Measurements from ENCODE around the gene MCF2L2. TPM values are rescaled to one million over a fixed set of nuclear protein-coding genes. Genes with fewer than 3 reads are reported as not detected.

MCF2L2 gene
- total and polyA plus RNA-seq, 7 donors = 0.99 to 5.0 (median 4.0) TPM; not detected in 1

GRCh38 chr3:183144363-183144762 lies 284.1 kb downstream of the MCF2L2 start:
- no peaks in the 10 kb centered on the region for H3K27me3 ChIP-seq
- no peaks in the 10 kb centered on the region for H3K4me1 ChIP-seq
- WGBS, 2 donors = 86 to 92% methylated on average over 1 of the region's 1 CpG
- TF ChIP-seq POLR2AphosphoS5 (IDR thresholded peaks at IDR 0.05) (no peak), POLR2A (IDR thresholded peaks at IDR 0.05) (no peak), EP300 (IDR thresholded peaks at IDR 0.05) (no peak), CTCF (IDR thresholded peaks at IDR 0.05) (no peak)
- no peaks in the 10 kb centered on the region for H3K9me3 ChIP-seq
- intact Hi-C loops (cut with DNase I) = no loop called here
- no peak for DNase-seq
- H3K27ac ChIP-seq = no peak overlapping the region
- H3K36me3 ChIP-seq = no peaks in the 10 kb centered on the region
- H3K4me3 ChIP-seq = no peak overlapping the region

- TF ChIP-seq EP300 (IDR thresholded peaks at IDR 0.05) = no peak
- no peak for TF ChIP-seq POLR2AphosphoS5 (IDR thresholded peaks at IDR 0.05)
- TF ChIP-seq CTCF (IDR thresholded peaks at IDR 0.05) = no peak
- TF ChIP-seq POLR2A (IDR thresholded peaks at IDR 0.05) = no peak
- Histone ChIP-seq H3K36me3 (no peaks in the 10 kb centered on the region), H3K27me3 (no peaks in the 10 kb centered on the region), H3K27ac (no peak overlapping the region), H3K9me3 (no peaks in the 10 kb centered on the region), H3K4me3 (no peak overlapping the region), H3K4me1 (no peaks in the 10 kb centered on the region)
- 77 to 81% methylated on average over 11 of the region's 11 CpGs for WGBS, 2 donors
- DNase-seq = no peak
- intact Hi-C loops (cut with DNase I) = no loop called here
These were observed 286.2 kb downstream of the MCF2L2 start for GRCh38 chr3:183142199-183142598.

GRCh38 chr3:183134844-183135243 lies 293.6 kb downstream of the MCF2L2 start:
- H3K4me3 ChIP-seq = no peak overlapping the region
- intact Hi-C loops (cut with DNase I) = no loop called here
- TF ChIP-seq EP300 (IDR thresholded peaks at IDR 0.05) (no peak), POLR2AphosphoS5 (IDR thresholded peaks at IDR 0.05) (no peak), CTCF (IDR thresholded peaks at IDR 0.05) (no peak), POLR2A (IDR thresholded peaks at IDR 0.05) (no peak)
- WGBS, 2 donors = 83 to 85% methylated on average over 2 of the region's 2 CpGs
- DNase-seq = no peak
- peaks cover 0 to 1% (median 0%) of the 10 kb centered on the region in 4 donors for H3K9me3 ChIP-seq
- no peaks in the 10 kb centered on the region for H3K4me1 ChIP-seq
- peaks cover 0 to 3% (median 0%) of the 10 kb centered on the region in 3 donors for H3K27me3 ChIP-seq
- H3K27ac ChIP-seq = no peak overlapping the region
- no peaks in the 10 kb centered on the region for H3K36me3 ChIP-seq

GRCh38 chr3:183132409-183132808 lies 296.0 kb downstream of the MCF2L2 start:
- no peak for DNase-seq
- intact Hi-C loops (cut with DNase I) = no loop called here
- TF ChIP-seq CTCF (IDR thresholded peaks at IDR 0.05) (no peak), POLR2A (IDR thresholded peaks at IDR 0.05) (no peak), POLR2AphosphoS5 (IDR thresholded peaks at IDR 0.05) (no peak), EP300 (IDR thresholded peaks at IDR 0.05) (no peak)
- Histone ChIP-seq H3K4me1 (no peaks in the 10 kb centered on the region), H3K9me3 (peaks cover 0 to 11% (median 0%) of the 10 kb centered on the region in 4 donors), H3K27me3 (peaks cover 0 to 3% (median 0%) of the 10 kb centered on the region in 3 donors), H3K4me3 (no peak overlapping the region), H3K36me3 (no peaks in the 10 kb centered on the region), H3K27ac (no peak overlapping the region)
- 55 to 75% methylated on average over 6 of the region's 6 CpGs for WGBS, 2 donors

GRCh38 chr3:183131735-183132134 lies 296.7 kb downstream of the MCF2L2 start:
- H3K36me3 ChIP-seq = no peaks in the 10 kb centered on the region
- TF ChIP-seq POLR2A (IDR thresholded peaks at IDR 0.05) (no peak), EP300 (IDR thresholded peaks at IDR 0.05) (no peak), POLR2AphosphoS5 (IDR thresholded peaks at IDR 0.05) (no peak), CTCF (IDR thresholded peaks at IDR 0.05) (no peak)
- peaks cover 0 to 11% (median 0%) of the 10 kb centered on the region in 4 donors for H3K9me3 ChIP-seq
- intact Hi-C loops (cut with DNase I) = no loop called here
- peaks cover 0 to 3% (median 0%) of the 10 kb centered on the region in 3 donors for H3K27me3 ChIP-seq
- DNase-seq = no peak
- H3K27ac ChIP-seq = no peak overlapping the region
- H3K4me3 ChIP-seq = no peak overlapping the region
- WGBS, 2 donors = 63 to 72% methylated on average over 4 of the region's 4 CpGs
- no peaks in the 10 kb centered on the region for H3K4me1 ChIP-seq
